HepG2 (cell line): ENCODE results near the gene ALK. TPM values are rescaled to one million over a fixed set of nuclear protein-coding genes. Genes with fewer than 3 reads are reported as not detected.
A peak's percentile ranks its signal among the peaks of the same experiment; 100 is the strongest.

Source experiments
- ATAC-seq: fragments of 200-7000 bp; cut with Tn5 transposase; 3 replicates; pipeline ENCODE4 v1.9.1; 2020; ENCODE audit warnings: mild to moderate bottlenecking, moderate library complexity
- BruUV-seq: library from RNA; stranded (reverse); fragments of 400-500 nt; replicated peaks from 2 replicates; lab custom pipeline; 2021; lab: Mats Ljungman, UMichigan
- CTCF ChIA-PET: fragments of 300-600 bp; formaldehyde crosslinking; extraction: SDS; loops from one replicate; lab custom pipeline; 2021; ENCODE audit warnings: low total read pairs, inconsistent platforms, low intra/inter-chr PET ratio; lab: Yijun Ruan, JAX
- POLR2A ChIA-PET: fragments of 350-600 bp; sonication (Branson Sonifier 250); formaldehyde crosslinking; loops from one replicate; lab custom pipeline; 2020; ENCODE audit warnings: antibody characterized with exemption, inconsistent platforms; lab: Yijun Ruan, JAX
- DNase-seq: peaks from one replicate; pipeline ENCODE4 v3.0.0-alpha.2; 2015; ENCODE audit warnings: low spot score
- FAIRE-seq: peaks from 3 replicates; lab custom pipeline; 2011; peaks lifted over from hg19 to GRCh38; lab: Jason Lieb, UNC
- H2AFZ ChIP-seq: one replicate; pipeline ENCODE4 v1.6.1; 2011; ENCODE audit warnings: low read length, inconsistent platforms
- H3K27ac ChIP-seq: fragments of 300-600 bp; 3 replicates; pipeline ENCODE4 v1.8.0; 2011; ENCODE audit warnings: mixed run types, mild to moderate bottlenecking, mixed read lengths, low read length, inconsistent platforms; ENCODE audit not compliant: insufficient read depth; ENCODE audit errors: extremely low read length
- H3K27me3 ChIP-seq, 2 experiments: fragments of 200-600 bp in 1 of 2; 2 replicates in 1 of 2; 3 replicates in 1 of 2; pipeline versions ENCODE4 v1.6.0 to v1.8.0; 2011; ENCODE audit warnings: low read length in 2 of 2, mild to moderate bottlenecking in 2 of 2, moderate library complexity in 2 of 2, inconsistent platforms in 1 of 2; ENCODE audit not compliant: insufficient read depth in 2 of 2, control insufficient read depth in 1 of 2
- H3K36me3 ChIP-seq, 2 experiments: fragments of 200-600 bp in 1 of 2; replicated peaks in 1 of 2; 2 replicates in 1 of 2; 3 replicates in 1 of 2; pipeline versions ENCODE4 v1.5.1 to v1.8.0; 2011; ENCODE audit warnings: low read length in 2 of 2, inconsistent platforms in 1 of 2; ENCODE audit not compliant: insufficient read depth in 2 of 2, control insufficient read depth in 1 of 2
- H3K4me1 ChIP-seq: 2 replicates; pipeline ENCODE4 v1.5.1; 2012; ENCODE audit warnings: low read length, inconsistent platforms; ENCODE audit not compliant: insufficient read depth
- H3K4me2 ChIP-seq: 2 replicates; pipeline ENCODE4 v1.6.0; 2011; ENCODE audit warnings: low read depth, low read length, inconsistent platforms
- H3K4me3 ChIP-seq, 3 experiments: fragments of 200-600 bp in 1 of 3; sonication (generic), shearing (Covaris generic) in 1 of 3; replicated peaks in 1 of 3; 2 replicates each; pipeline ENCODE4 v1.5.1; 2011 to 2016; ENCODE audit warnings: low read length in 3 of 3, inconsistent platforms in 2 of 3, low read depth in 2 of 3, mild to moderate bottlenecking in 2 of 3, control low read depth in 1 of 3, mixed read lengths in 1 of 3; ENCODE audit not compliant: insufficient read depth in 1 of 3
- H3K79me2 ChIP-seq: one replicate; pipeline ENCODE4 v1.6.1; 2011; ENCODE audit warnings: low read length, inconsistent platforms; ENCODE audit not compliant: insufficient read depth
- H3K9ac ChIP-seq: 2 replicates; pipeline ENCODE4 v1.6.0; 2011; ENCODE audit warnings: mild to moderate bottlenecking, low read depth, low read length, inconsistent platforms; ENCODE audit not compliant: insufficient read depth
- H3K9me3 ChIP-seq: 2 replicates; pipeline ENCODE4 v1.5.1; 2012; ENCODE audit warnings: mild to moderate bottlenecking, low read length
- H4K20me1 ChIP-seq: 2 replicates; pipeline ENCODE4 v1.6.0; 2011; ENCODE audit warnings: inconsistent platforms, mild to moderate bottlenecking, low read length, moderate library complexity; ENCODE audit not compliant: insufficient read depth
- CCDC6 ChIP-seq: sonication (generic); formaldehyde crosslinking; IDR thresholded peaks from 2 replicates; pipeline ENCODE4 v1.8.1; 2022; ENCODE audit warnings: mild to moderate bottlenecking, missing genetic modification reagents, moderate library complexity
- CHD4 ChIP-seq: fragments of 200-600 bp; sonication (generic); IDR thresholded peaks from 2 replicates; pipeline ENCODE4 v1.7.0; 2017; ENCODE audit warnings: mild to moderate bottlenecking, low read length, borderline replicate concordance
- EEA1 ChIP-seq: sonication (generic); formaldehyde crosslinking; IDR thresholded peaks from 2 replicates; pipeline ENCODE4 v1.5.1; 2020; ENCODE audit warnings: mild to moderate bottlenecking, missing genetic modification reagents, borderline replicate concordance
- ETV6 ChIP-seq: sonication (generic); formaldehyde crosslinking; conservative IDR thresholded peaks from 2 replicates; pipeline ENCODE4 v1.4.0; 2020; ENCODE audit warnings: missing genetic modification reagents
- IRX3 ChIP-seq: sonication (generic); formaldehyde crosslinking; IDR thresholded peaks from 2 replicates; pipeline ENCODE4 v1.8.1; 2023; ENCODE audit warnings: mild to moderate bottlenecking, low read depth, missing genetic modification reagents, borderline replicate concordance
- LBX2 ChIP-seq: sonication (generic); formaldehyde crosslinking; IDR thresholded peaks from 2 replicates; pipeline ENCODE4 v1.5.0; 2020; ENCODE audit warnings: missing genetic modification reagents, mild to moderate bottlenecking, borderline replicate concordance
- POLR2AphosphoS2 ChIP-seq: IDR thresholded peaks from 2 replicates; pipeline ENCODE4 v1.6.1; 2011; ENCODE audit warnings: low read depth, low read length, improper control_type of control experiment
- SOX13 ChIP-seq, 3 experiments: fragments of 450-650 bp in 1 of 3; sonication (generic) in 1 of 3; formaldehyde crosslinking in 1 of 3; IDR thresholded peaks in 2 of 3; conservative IDR thresholded peaks in 1 of 3; 2 replicates each; pipeline versions ENCODE4 v1.5.0 to v1.6.1; 2016 to 2020; ENCODE audit warnings: antibody characterized with exemption in 1 of 3, mild to moderate bottlenecking in 1 of 3, missing compliant biosample characterization in 1 of 3, missing genetic modification reagents in 1 of 3, moderate library complexity in 1 of 3
- SRY ChIP-seq: sonication (generic); formaldehyde crosslinking; IDR thresholded peaks from 2 replicates; pipeline ENCODE4 v1.8.0; 2022; ENCODE audit warnings: mild to moderate bottlenecking, missing genetic modification reagents
- WIZ ChIP-seq: sonication (generic); formaldehyde crosslinking; IDR thresholded peaks from 2 replicates; pipeline ENCODE4 v1.5.1; 2020; ENCODE audit warnings: mild to moderate bottlenecking, missing genetic modification reagents
- ZNF687 ChIP-seq: sonication (generic); formaldehyde crosslinking; IDR thresholded peaks from 2 replicates; pipeline ENCODE4 v1.5.1; 2020; ENCODE audit warnings: mild to moderate bottlenecking, missing genetic modification reagents, moderate library complexity
- WGBS: methylation state at CpG from one replicate; pipeline ENCODE4 v1.1.6; 2017; ENCODE audit warnings: low lambda C conversion rate; 5-methylcytosine and 5-hydroxymethylcytosine counted together
- in situ Hi-C: cut with HindIII; loops from 2 replicates; pipeline ENCODE4 v1.10.0; 2017; ENCODE audit warnings: low pct_unique_long_range_greater_than_20kb; ENCODE audit not compliant: extremely low pct_ligation_motif_present
- intact Hi-C: fragments of 100-400 bp; cut with micrococcal nuclease; formaldehyde crosslinking; loops from one replicate; pipeline ENCODE4 v1.10.0; 2022; ENCODE audit not compliant: unreplicated experiment
- polyA plus RNA-seq, 8 experiments: library from polyadenylated mRNA; depleted of rRNA in 3 of 8; stranded (reverse) in 7 of 8; unstranded in 1 of 8; fragments of >200 nt; fragmentation: Illumina TruSeq in 4 of 8; extraction: Trizol in 4 of 8; gene quantifications; 2 replicates each; pipeline versions ENCODE4 v1.2.1 to v1.2.3, GENCODE V29; 2011 to 2016; ENCODE audit warnings: low read depth in 4 of 8, missing spikeins in 1 of 8, mixed read lengths in 1 of 8; ENCODE audit not compliant: insufficient read depth in 1 of 8
- total RNA-seq, 5 experiments: library from RNA; depleted of rRNA; stranded (reverse); fragments of >200 nt; fragmentation: Illumina TruSeq; extraction: Trizol; gene quantifications; 2 replicates each; pipeline ENCODE4 v1.2.3, GENCODE V29; 2016; ENCODE audit warnings: low read depth in 1 of 5
- TF ChIP-seq, protein P1 (sequence below): IDR thresholded peaks from 2 replicates; pipeline ENCODE4 v1.6.1; 2016

The ALK gene
- total and polyA plus RNA-seq, 2 of the 13 experiments (the other 11 are each of a cell fraction or from before 2014, with no cell fraction given), result not detected

DNA sequence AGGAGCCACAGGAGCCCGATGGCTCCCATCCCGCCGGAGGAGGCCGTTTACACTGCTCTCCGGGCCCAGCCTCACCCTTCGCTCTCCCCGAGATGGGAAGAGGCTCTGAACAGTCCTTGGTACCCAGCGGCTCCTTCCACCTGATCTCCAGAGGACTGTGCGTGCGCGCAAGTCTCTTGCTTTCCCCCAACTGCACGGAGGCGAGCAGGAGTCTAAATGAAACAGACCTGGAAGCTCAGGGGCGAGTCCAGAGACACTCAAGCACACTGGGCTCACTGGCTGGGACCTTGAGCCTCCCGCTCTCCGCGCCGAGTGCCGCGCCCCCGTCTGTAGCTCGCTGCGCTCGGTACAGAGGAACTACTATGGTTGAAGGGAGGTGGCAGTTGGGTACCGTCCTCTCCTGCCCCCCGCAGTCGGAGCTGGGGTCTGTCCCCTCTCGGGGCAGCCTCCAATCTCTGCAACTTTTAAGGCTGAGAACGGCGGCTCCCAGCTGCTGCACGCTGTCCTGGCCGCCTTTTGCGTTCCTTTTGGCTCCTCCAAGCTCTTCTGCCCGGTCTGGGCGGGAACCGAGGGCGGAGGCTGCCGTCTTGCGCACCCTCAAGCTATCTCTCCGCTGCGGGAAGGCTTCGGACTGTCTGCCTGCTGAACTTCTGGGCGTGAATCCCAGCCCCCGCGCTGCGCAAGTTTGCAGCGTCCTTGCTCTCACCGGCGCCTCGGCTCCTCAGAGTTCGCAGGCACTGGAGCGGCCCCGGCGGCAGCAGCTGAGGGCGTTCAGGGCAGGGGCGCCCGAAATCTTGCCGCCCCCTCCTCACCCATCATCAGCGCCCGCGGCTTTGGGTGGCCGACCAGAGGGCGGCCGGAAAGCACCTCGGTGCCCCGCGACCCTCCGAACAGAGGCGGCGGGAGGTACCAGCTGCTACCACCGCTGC is 491 bp downstream of the ALK start (continued):
- TF ChIP-seq CHD4 (no peak), SOX13 (IDR thresholded peaks at IDR 0.05) (no peak), SOX13 (CRISPR knock-in tag; conservative IDR thresholded peaks at IDR 0.05 in 1 of 2, IDR thresholded peaks at IDR 0.05 in 1 of 2) (no peak), IRX3 (CRISPR knock-in tag) (no peak)

DNA sequence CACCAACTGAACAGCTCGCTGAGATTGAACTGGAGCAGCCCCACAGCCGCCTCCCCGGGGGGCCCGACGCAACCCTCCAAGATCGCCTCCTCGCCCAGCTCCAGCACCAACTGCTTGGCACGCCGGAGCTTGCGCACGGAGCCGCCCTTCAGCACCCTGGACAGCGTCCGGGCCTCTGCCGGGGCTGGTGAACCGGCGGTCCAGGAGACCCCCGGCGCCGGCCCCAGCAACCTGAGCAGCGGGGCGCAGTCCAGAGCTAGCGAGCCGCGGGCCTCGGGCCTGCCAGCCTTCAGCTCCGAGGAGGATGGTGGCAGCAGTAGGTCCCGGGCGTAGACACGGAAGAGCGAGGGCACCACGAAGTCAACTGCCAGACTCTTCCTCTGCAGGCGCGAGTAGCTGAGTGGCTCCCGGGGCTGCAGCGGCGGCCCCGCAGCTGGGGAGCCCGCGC is 1.2 kb downstream of the ALK start:
- no peak for DNase-seq
- Histone ChIP-seq H3K36me3 (no peaks in the 10 kb centered on the region), H4K20me1 (no peaks in the 10 kb centered on the region), H3K4me1 (no peaks in the 10 kb centered on the region), H3K9ac (no peak overlapping the region), H3K79me2 (no peaks in the 10 kb centered on the region), H3K4me2 (no peak overlapping the region), H2AFZ (no peak overlapping the region), H3K27ac (no peak overlapping the region), H3K9me3 (no peaks in the 10 kb centered on the region), H3K27me3 (peaks cover 0 to 12% of the 10 kb centered on the region in 2 experiments; a peak in 3 of 5 replicates), H3K4me3 (no peak overlapping the region)
- no TSS peak for BruUV-seq
- CTCF ChIA-PET, result no interaction called here
- POLR2A ChIA-PET, result no interaction called here
- in situ Hi-C loops (loop anchor here (5.0 kb wide), 2 partner anchors 107 to 152 kb away; no protein-coding TSS in a partner anchor), intact Hi-C loops (no loop called here)
- ATAC-seq, result peak; percentile 56
- FAIRE-seq, result no peak
- WGBS, result 18% methylated on average over 10 of the region's 40 CpGs
- no peak for TF ChIP-seq EEA1 (CRISPR knock-in tag)
- peak; percentile 82; the same call in 1 of the 2 replicates for TF ChIP-seq WIZ
- TF ChIP-seq CCDC6, result peak; percentile 38; the same call in 1 of the 2 replicates
- TF ChIP-seq ZNF687 (CRISPR knock-in tag), result peak; percentile 35; the same call in 1 of the 2 replicates
- TF ChIP-seq, protein P1, sequence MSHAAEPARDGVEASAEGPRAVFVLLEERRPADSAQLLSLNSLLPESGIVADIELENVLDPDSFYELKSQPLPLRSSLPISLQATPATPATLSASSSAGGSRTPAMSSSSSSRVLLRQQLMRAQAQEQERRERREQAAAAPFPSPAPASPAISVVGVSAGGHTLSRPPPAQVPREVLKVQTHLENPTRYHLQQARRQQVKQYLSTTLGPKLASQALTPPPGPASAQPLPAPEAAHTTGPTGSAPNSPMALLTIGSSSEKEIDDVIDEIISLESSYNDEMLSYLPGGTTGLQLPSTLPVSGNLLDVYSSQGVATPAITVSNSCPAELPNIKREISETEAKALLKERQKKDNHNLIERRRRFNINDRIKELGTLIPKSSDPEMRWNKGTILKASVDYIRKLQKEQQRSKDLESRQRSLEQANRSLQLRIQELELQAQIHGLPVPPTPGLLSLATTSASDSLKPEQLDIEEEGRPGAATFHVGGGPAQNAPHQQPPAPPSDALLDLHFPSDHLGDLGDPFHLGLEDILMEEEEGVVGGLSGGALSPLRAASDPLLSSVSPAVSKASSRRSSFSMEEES (CRISPR knock-in tag), result peak; percentile 33; the same call in 1 of the 2 replicates
- no peak for TF ChIP-seq SRY (CRISPR knock-in tag)
- no peak for TF ChIP-seq POLR2AphosphoS2
- no peak for TF ChIP-seq LBX2 (CRISPR knock-in tag)
- no peak for TF ChIP-seq ETV6
